Aortic smooth muscle cell (primary cell): ENCODE measurements around the gene SVBP. TPM values are rescaled to one million over a fixed set of nuclear protein-coding genes. Genes with fewer than 3 reads are reported as not detected.

Experiments
- total RNA-seq: library from RNA; depleted of rRNA; stranded (reverse); fragments of >200 nt; gene quantifications from 2 replicates; pipeline ENCODE4 v1.2.3, GENCODE V29; 2014

The SVBP gene
- total RNA-seq = 14.0 and 17.0 TPM in 2 replicates

GRCh38 chr1:42816585-42817439 lies at the start of gene SVBP, which contains the start of gene ERMAP:
SVBP (minus strand) TSS chr1:42817397; CDS start chr1:42816544, 853 bp downstream.
ERMAP (plus strand) TSS chr1:42817122; CDS start chr1:42830449, 13,327 bp downstream.

GRCh38 chr1:42846257-42847110 lies 29.3 kb upstream of the SVBP start, which contains the start of gene ZNF691:
ZNF691 (plus strand) TSS chr1:42846613; CDS start chr1:42849659, 3,046 bp downstream.

GRCh38 chr1:42784946-42785693 lies 32.1 kb downstream of the SVBP start, which contains the start of gene TMEM269:
TMEM269 (plus strand) TSS chr1:42784991; CDS start chr1:42789894, 4,903 bp downstream.

GRCh38 chr1:42766741-42767509 lies 50.3 kb downstream of the SVBP start, which contains the start of the genes C1orf50 and P3H1:
C1orf50 (plus strand) TSS chr1:42767249; CDS start chr1:42767312, 63 bp downstream.
P3H1 (minus strand) TSS chr1:42767028; CDS start chr1:42766971, 57 bp downstream.

Other genes starting within 250 kb of the SVBP start
- gene PPIH, start 159.0 kb downstream of the SVBP start, total RNA-seq = 25.3 and 32.5 TPM in 2 replicates
- 1,126 and 1,142 TPM in 2 replicates for gene YBX1, start 135.0 kb downstream of the SVBP start, total RNA-seq
- gene CLDN19, start 77.2 kb downstream of the SVBP start, total RNA-seq = not detected in 2 replicates
- 106 and 110 TPM in 2 replicates for gene P3H1, start 50.4 kb downstream of the SVBP start, total RNA-seq
- 3.3 and 3.8 TPM in 2 replicates for gene C1orf50, start 50.1 kb downstream of the SVBP start, total RNA-seq
- gene TMEM269, start 32.4 kb downstream of the SVBP start, total RNA-seq = 0.12 TPM in 1 of 2 replicates, not detected in the other
- 11.4 and 18.2 TPM in 2 replicates for gene ERMAP, start 275 bp downstream of the SVBP start, total RNA-seq
- 7.0 and 7.3 TPM in 2 replicates for gene ZNF691, start 29.2 kb upstream of the SVBP start, total RNA-seq
- gene SLC2A1, start 141.5 kb upstream of the SVBP start, total RNA-seq = 15.3 and 22.5 TPM in 2 replicates